COR-L47 (cell line): ENCODE results near the gene SYT8.

Experiments
- DNase-seq: peaks from one replicate; lab custom pipeline; 2025; lab: John Stamatoyannopoulos, UW

Gene SYT8

GRCh38 chr11:1832211-1832919 is 2.4 kb upstream of the SYT8 start:
- peak; percentile 27 for DNase-seq

DNA sequence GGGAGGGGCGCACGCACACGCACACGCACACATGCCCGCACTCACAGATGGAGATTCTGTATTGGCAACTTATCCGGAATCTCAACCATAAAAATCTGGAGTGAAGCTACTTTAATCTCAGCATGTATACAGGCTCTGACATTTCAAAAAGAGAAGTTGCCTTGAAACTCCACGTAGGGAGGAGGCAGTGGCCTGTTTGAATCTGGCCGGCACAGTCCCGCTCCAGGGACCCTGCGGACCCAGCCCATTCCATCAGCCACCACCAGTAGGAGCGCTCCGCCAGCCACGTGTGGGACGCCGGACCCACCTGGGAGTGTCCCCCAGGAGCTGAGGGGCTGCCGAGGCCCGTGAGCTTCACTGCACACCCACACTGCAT is 1.9 kb upstream of the SYT8 start:
- no peak for DNase-seq

GRCh38 chr11:1834062-1834610 is 654 bp upstream of the SYT8 start:
- no peak for DNase-seq

DNA sequence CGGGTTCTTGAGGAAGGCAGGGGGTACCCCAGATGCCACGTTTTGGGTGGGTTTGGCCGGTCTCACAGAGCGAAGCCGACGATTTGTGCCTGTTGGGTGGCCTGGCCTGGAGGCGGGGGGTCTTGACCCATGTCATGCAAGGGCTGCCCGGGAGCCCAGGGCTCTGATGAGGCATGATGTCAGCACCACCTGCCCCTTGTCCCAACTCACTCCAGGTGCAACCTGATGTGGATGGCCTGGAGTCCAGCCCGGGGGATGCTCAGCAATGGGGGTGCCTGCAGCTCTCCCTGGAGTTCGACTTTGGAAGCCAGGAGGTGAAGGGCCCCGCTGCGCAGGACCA is 851 bp downstream of the SYT8 start:
- no peak for DNase-seq

- no peak for DNase-seq
These were observed 1.5 kb downstream of the SYT8 start for GRCh38 chr11:1836011-1836945.

- peak; percentile 39 for DNase-seq
These were observed 2.6 kb downstream of the SYT8 start for GRCh38 chr11:1837171-1838076.

- no peak for DNase-seq
These were observed 3.3 kb downstream of the SYT8 start for GRCh38 chr11:1838077-1838425.

GRCh38 chr11:1838426-1839144 is 3.8 kb downstream of the SYT8 start, which contains the start of gene TNNI2:
TSS of gene TNNI2 (plus strand) at chr11:1838981. CDS start at chr11:1839697, 716 bp downstream.
- no peak for DNase-seq

- DNase-seq: no peak
These were observed 4.6 kb downstream of the SYT8 start for GRCh38 chr11:1839204-1839923.

GRCh38 chr11:1839924-1840779 is 5.4 kb downstream of the SYT8 start:
- no peak for DNase-seq

- no peak for DNase-seq
These were observed 6.1 kb downstream of the SYT8 start for GRCh38 chr11:1840780-1841480.

DNA sequence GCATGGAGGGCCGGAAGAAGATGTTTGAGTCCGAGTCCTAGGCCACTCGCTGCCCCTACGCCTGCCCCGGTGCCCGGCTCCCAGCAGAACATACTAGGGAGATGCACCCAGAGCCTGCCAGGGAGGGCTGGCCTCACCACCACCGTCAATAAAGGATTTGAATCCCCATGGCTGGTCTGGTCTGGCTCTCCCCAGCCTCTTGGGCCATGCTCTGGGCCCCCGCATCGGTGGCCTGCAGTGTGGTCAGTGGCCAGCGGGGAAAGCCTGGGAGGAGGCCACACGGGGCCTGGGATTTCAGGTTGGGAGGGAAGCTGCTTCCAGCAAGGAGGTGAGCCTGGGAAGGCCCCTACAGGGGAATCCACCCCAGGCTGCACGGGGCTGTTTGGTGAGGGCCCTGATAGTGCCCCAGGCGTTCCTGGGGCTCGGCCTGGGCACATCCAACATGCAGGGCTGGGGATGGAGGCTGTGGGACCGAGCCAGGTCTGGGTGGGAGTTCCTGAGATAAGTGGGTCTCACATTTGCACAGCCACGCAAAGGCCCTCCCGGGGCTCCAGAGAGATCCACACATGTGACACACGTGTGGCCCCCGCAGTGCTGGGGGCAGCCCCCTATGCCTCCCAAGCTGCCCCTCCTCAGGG is 6.8 kb downstream of the SYT8 start:
- DNase-seq: no peak

DNA sequence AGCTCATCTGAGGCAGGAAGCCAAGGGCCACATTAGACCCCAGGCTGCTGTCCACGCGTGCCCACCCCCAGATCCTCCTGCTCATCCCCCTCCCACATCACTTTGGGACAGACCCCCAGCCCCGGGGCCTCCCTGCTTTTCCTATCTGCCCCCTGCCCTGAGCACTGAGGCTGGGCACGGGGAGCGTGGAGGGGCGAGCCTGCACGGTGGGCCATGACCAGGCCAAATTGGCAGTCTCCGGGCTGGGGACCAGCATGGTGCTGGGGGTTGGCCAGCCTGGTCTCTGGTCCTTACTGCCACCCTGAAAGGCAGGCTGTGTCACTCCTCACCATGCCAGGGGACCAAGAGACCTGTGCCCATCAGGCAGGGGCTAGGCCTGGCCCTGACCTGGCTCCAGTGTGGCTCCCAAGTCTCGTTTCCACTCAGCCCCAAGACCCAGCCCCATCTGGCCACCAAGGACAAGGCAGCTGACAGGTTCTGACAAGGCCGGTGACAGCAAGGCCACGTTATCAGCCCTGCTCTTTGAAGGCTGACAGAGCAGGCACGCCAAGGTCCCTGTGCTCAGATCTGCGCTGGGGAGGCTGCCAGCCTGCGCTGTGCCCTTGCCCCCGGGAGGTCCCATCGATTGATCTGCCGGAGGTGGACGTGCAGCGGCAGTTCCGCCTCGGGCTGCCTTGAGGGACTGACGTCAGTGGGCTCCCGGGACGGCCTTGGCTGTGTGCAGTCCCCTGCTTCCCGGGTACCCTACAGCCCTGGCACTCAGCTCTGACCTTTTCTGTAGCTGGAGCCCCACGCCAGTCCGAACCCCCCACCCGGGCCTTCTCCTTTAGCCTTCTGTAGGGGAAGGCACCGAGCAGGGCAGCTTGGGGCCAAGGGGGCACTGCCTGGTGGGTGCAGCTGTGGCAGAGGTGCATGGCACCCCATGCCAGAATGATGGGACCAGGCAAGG is 7.6 kb downstream of the SYT8 start:
- DNase-seq: no peak

DNA sequence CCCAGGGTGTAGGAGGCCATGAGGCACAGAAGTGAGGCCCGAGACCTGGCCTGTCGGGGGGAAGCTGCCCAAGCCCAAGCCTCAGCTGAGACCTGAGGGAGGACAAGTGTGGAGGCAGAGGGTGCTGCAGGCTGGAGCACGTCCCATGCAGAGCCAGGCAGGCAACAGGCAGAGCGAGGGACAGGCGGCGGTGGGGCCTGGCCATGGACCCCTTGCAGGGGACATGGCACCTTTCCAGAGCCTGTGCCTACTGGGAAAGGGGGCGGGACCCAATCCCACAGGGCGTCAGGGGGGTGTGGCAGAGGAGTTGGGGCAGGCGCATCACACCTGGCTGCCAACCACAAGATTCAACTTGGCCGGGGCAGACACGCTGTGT is 8.3 kb downstream of the SYT8 start:
- no peak for DNase-seq

DNA sequence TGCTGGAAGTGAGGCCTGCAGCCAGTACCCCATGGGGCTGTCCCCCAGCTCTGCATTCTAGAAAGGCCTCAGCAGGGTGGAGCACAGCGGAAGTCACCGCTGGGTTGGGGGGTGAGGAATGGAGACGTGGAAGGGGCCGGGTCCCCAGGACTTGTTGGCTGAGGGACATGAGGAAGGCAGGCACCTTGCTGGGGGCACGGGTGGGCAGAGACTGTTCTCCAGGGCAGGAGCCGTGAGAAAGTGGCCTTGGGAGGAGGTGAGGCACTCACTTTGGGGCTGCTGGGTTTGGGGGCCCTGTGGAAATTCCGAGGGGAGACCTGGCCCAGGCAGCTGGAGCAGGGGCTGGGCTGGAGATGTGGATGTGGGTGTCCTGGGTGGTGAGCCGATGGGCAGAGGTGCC is 9.0 kb downstream of the SYT8 start:
- no peak for DNase-seq

DNA sequence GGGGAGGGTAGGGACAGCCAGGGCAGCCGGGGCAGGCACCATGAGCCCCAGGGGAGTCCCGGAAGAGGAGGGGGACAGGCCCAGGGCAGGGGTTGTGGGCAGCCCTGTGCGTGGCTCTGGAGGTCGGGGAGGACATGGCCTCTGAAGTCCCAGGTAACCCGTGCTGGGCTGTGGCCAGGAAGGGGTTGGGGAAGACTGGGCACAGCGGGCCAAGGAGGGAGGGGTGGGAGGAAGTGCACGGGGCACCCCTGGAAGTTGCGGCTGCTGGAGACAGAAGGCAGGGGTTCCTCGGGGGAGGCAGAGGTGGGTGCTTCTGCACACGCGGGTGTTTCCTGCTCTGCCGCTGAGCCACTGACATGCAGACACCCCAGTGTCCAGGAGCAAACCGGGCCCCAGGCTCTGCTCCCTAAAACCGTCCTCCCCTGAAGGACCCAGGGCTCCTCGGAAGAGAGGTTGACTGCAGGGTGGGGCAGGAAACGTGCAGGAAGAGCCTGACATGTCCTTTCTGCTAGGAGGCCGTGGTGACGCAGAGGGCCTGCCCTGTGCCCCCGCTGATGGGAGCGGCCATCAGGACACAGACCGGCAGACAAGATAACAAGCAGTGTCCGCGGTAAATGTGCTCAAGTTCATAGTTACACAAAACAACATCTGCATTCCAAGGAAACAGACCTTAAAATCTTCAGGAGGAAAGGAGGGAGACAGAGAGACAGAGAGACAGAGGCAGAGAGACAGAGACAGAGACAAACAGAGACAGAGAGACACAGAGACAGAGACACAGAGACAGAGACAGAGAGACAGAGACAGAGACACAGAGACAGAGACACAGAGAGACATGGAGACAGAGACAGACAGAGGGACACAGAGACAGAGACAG is 9.7 kb downstream of the SYT8 start:
- DNase-seq: no peak

- DNase-seq: no peak
These were observed 10.3 kb downstream of the SYT8 start for GRCh38 chr11:1845095-1845429.
